Right ventricle myocardium inferior (tissue), 1 donor: ENCODE measurements around the gene SSPN. TPM values are rescaled to one million over a fixed set of nuclear protein-coding genes. Genes with fewer than 3 reads are reported as not detected.
A peak's percentile ranks its signal among the peaks of the same experiment; 100 is the strongest.

Source experiments
- ATAC-seq: fragments of 200-7000 bp; cut with Tn5 transposase; one replicate; pipeline ENCODE4 v1.9.1; 2020; ENCODE audit warnings: mild to moderate bottlenecking, moderate library complexity
- DNase-seq: peaks from one replicate; pipeline ENCODE4 v3.0.0; 2021; ENCODE audit errors: missing footprints
- intact Hi-C: fragments of 100-400 bp; cut with DNase I; formaldehyde crosslinking; loops from one replicate; pipeline ENCODE4 v1.11.0; 2022
- total RNA-seq: library from RNA; stranded (reverse); fragmentation: NEBNext Ultra II Directional; extraction: Animal tissue kit (Norgen Biotek cat#: 25700); gene quantifications from one replicate; pipeline ENCODE4 v1.2.1, GENCODE V29; 2021
- donor health status: DM: no; HTN: yes; CAD: no; lungs with severe emphysema.

The SSPN gene
- total RNA-seq, 1 donor from 2014 or later = 49.8 TPM

DNA sequence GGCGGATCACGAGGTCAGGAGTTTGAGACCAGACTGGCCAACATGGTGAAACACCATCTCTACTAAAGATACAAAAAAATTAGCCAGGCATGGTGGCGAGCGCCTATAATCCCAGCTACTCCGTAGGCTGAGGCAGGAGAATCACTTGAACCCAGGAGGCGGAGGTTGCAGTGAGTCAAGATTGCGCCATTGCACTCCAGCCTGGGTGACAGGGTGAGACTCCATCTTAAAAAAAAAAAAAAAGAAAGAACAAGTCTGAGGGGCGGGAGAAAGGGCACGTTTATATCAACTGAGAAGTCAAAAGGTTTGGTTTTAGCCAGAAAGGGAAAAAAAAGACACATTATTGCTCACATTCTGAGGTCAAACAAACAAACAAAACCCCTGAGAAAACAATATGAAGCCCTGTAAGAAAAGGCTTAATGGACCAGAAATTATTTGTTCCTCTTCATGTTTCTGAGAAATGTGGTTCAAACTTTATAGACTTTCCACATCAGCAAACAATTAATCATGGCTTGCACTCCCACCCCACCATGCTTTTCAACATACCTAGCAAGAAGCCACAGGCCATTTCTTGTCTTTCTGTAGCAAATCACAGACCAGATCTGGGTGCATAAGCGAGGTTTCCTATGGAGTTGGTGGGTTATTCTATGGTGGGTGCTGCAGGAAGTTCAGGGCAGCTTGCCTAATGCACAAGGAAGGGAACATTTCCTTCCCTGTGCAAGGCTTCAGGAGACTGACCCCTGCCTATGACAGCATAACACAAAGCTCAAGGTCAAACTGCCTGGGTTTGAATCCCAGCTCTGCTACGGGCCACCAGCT, 80.1 kb downstream of the SSPN start:
- no peak for ATAC-seq
- intact Hi-C loops = loop anchor here (10.0 kb wide), 1 partner anchor 151 kb away; the partner anchor contains the start of gene BHLHE41

DNA sequence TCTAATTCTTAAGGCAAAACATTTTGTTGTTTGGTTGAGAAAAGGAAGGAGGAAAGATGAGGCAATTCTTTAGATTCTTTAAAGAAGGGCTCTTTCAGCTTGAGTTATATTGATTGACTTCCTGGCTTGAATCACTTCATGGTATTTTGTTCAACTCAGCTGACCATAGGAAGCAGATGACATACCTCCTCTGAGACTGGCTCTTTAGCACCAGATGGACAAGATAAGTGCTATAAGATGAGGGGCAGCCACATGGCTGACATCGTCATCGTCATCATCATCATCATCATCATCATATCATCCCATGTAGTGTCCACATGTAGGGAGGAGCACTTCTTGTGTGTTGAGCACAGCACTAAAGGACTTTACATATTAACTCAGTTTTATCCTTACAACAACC, 81.3 kb downstream of the SSPN start:
- intact Hi-C loops = loop anchor here (10.0 kb wide), 1 partner anchor 152 kb away; the partner anchor contains the start of gene BHLHE41
- no peak for ATAC-seq

More for the DNA sequence above, 80.1 kb downstream of the SSPN start:
- no peak for DNase-seq

DNA sequence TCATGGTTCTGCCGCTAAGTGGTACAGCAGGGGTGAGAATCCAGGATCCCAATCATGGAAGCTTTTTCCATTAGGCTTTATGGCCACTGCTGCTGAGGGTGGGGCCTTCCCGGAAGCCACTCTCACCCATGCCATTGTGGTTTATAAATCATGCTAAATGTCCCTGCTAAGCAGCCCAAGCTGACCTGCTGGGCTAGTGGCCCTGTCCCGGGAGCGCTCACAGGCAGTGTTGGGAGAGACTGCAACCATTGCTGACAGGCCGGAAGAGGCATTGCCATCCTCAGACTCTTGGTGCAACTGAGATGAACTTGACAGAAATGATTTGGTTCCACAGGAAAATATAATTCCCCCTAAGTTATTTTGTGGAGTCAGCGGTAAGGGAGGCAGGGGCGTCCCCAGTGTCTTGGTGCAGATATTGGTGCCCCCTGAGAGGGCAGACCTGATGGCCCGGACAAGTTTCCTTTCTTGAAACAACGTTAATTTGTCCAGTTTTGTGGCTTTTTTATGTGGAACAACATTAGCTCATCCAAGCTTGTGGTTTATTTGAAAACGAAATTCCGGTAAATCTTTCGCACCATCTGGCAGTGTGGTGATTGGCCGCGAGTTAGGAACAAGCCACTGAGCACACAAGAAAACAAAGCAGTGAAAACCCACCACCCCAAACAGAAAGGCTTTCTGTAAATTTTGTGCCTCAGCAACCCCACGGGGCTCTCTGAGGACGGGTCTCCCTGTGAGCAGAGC, 82.3 kb downstream of the SSPN start:
- DNase-seq = no peak
- intact Hi-C loops = loop anchor here (10.0 kb wide), 1 partner anchor 153 kb away; the partner anchor contains the start of gene BHLHE41
- ATAC-seq = no peak

More for the DNA sequence above, 81.3 kb downstream of the SSPN start:
- no peak for DNase-seq

- ATAC-seq = no peak
- DNase-seq = no peak
- intact Hi-C loops = loop anchor here (10.0 kb wide), 1 partner anchor 153 kb away; the partner anchor contains the start of gene BHLHE41
Measured at GRCh38 chr12:26278266-26278665, 82.9 kb downstream of the SSPN start.

DNA sequence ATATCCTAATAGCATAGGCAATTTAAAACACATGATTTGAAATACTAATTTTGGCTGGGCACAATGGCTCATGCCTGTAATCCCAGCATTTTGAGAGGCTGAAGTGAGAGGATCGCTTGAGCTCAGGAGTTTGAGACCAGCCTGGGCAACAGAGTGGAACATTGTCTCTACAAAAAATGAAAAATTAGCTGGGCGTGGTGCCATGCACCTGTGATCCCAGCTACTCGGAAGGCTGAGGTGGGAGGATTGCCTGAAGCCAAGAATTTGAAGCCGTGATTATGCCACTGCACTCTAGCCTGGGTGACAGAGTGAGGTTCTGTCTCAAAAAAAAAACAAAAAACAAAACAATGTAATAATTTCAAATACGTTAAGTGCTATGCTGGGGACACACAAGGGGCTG, 83.3 kb downstream of the SSPN start:
- no peak for ATAC-seq
- intact Hi-C loops = loop anchor here (10.0 kb wide), 1 partner anchor 154 kb away; the partner anchor contains the start of gene BHLHE41
- no peak for DNase-seq

GRCh38 chr12:26279091-26279490, 83.7 kb downstream of the SSPN start:
- intact Hi-C loops = loop anchor here (10.0 kb wide), 1 partner anchor 154 kb away; the partner anchor contains the start of gene BHLHE41
- ATAC-seq (no peak), DNase-seq (no peak)

GRCh38 chr12:26279908-26280307, 84.5 kb downstream of the SSPN start:
- ATAC-seq (no peak), DNase-seq (no peak)
- intact Hi-C loops = loop anchor here (10.0 kb wide), 1 partner anchor 155 kb away; the partner anchor contains the start of gene BHLHE41

DNA sequence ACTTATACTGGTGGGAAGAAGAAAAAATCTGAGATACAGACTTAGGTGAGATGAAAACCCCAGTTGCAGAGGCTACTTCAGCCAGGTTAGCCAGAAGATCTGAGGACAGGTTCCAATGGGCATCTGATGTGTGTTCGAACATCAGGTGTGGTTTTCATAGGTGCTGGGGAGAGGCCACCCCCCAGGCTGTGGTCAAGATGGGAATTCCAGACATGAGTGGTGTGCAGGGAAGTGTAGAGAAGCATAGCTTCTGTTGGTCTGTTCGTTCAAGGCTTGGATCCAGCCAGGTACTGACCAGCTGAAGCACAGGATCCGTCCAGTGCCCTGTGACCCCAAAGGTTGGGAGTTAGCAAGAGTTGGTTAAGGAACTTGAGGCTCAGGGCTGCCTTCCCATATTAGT, 85.5 kb downstream of the SSPN start:
- ATAC-seq (no peak), DNase-seq (no peak)
- intact Hi-C loops = no loop called here

- ATAC-seq (peak; percentile 77), DNase-seq (no peak)
- intact Hi-C loops = no loop called here
Measured at GRCh38 chr12:26281320-26281719, 85.9 kb downstream of the SSPN start.

DNA sequence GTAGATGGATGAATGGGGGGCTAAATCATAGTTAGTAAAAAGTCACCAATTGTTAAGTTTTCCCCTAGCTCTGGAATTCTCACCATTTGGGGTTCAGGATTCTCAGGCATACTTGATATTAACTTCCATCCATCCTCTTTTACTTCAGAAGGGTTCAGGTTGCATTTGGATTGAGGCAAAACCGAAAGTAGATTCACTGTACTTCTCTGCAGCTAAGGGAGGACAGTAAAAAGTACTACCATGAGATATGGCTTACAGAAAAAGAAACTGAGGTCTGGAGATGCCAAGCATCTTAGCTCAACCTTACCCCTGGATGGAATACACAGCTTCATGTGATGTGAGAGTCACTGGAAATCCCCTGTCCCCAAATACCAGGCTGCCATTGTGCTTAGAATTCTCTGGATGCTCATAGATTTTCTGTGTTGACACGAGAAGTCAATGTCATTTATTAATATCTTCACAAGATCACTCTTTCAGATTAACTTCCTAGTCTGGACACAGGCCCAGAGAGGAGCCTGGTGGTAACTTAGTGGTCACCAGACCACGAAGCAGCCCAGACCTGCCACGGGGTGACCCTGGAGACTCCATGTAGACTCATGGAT, 87.1 kb downstream of the SSPN start:
- intact Hi-C loops = no loop called here
- DNase-seq = no peak
- no peak for ATAC-seq

DNA sequence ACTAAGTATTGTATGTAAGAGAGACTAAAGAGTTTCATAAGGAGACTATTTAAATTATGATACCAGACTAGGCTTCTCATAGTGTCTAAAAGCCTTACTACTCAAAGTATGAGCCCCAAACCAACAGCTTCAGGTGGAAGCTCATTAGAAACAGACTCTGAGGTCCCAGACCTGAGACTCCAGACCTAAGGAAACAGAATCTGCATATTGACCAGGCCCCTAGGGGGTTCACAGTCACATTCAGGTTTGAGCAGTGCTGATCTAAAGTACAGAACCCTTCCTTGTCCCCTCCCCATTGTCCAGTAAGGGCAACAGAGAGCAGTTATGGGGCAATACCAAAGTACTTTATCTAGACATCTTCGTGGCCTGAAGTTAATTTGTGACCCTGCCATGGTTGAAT, 87.7 kb downstream of the SSPN start:
- DNase-seq (no peak), ATAC-seq (no peak)
- intact Hi-C loops = no loop called here

DNA sequence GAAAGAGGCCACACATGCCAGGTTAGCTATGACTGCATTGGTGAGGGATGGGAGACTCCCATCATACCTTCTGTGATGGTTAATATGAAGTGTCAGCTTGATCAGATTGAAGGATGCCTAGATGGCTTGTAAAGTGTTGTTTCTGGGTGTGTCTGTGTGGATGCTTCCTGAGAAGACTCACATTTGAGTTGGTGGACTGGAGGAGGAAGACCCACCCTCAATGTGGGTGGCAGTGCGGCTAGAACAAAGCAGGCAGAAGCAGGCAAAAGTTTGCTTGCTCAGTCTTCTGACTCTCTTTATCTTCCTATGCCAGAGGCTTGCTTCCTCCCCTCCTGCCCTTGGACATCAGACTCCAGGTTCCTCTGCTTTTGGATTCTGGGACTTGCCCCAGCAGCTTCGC, 88.2 kb downstream of the SSPN start:
- ATAC-seq (no peak), DNase-seq (no peak)
- intact Hi-C loops = no loop called here

DNA sequence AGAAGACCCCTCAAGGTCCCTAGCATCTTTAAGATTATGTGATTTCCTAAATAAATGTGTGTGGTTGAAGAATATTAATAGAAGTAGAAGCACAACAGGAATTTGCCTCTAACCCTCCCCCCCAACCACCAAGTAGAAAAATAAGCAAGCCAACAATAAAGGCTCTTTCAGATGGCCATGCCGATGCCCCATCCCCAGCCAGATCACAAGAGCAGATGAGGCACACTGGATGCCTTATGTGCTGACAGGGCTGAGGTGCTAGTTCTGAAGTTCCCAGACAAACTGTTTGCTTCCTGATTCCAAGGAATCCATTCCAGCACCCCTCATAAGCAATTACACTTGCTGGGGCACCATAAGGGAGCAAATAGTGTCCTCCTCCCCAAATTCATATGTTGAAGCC, 90.0 kb downstream of the SSPN start:
- ATAC-seq (no peak), DNase-seq (no peak)
- intact Hi-C loops = no loop called here

DNA sequence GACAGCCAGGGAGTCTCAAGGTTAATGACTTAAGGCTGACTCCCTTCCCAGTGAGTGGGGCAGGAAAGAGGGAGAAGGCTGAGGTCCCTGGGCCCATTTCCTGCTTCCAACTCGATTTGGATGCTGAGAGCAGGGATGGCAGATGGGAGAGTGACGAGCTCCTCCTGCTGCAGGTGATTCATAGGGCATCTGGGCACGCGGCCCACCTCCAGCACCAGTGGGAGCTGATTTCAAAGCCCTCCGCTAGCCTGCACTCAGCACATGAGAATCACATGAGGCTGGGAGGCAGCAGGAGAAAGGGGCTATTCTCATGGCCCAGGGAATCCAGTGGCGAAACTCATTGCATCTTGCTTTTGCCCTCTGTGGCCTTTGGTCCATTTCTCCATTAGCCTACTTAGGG, 90.8 kb downstream of the SSPN start:
- no peak for DNase-seq
- ATAC-seq = no peak
- intact Hi-C loops = no loop called here

DNA sequence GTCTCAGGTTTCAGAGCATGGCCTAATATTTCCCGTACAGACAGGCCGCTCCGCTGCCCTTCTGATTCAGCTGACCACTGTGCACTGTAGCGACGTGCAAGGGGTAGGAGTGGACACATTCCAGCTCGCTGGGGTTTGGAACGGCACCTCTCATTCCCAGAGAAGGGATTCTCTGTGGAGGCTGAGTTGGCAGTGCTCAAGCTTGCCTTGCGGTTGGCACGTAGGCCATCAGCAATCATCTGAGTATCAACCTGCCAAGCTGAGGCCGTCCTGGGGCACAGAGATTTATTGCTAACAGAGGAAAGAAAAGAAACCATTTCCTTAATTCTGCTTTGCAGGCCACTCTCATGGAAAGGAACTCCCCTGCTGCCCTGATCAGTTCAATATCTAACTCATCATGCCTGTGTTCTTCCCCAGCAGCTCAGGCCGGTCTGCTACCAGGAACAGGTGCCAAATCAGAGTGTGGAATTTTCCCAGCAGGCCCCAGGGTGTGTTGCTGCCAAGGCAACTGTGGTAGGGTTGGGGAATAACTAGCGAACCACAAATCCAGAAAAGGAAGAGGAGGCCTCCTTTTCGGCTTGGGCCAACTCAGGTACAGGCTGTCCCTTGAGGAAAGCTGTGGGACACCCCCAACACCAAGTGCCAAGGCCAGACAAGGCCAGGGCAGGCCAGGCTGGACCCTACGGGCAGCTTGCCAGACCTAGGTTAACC, 92.5 kb downstream of the SSPN start:
- peak; percentile 68 for DNase-seq
- ATAC-seq = peak; percentile 78
- intact Hi-C loops = no loop called here

DNA sequence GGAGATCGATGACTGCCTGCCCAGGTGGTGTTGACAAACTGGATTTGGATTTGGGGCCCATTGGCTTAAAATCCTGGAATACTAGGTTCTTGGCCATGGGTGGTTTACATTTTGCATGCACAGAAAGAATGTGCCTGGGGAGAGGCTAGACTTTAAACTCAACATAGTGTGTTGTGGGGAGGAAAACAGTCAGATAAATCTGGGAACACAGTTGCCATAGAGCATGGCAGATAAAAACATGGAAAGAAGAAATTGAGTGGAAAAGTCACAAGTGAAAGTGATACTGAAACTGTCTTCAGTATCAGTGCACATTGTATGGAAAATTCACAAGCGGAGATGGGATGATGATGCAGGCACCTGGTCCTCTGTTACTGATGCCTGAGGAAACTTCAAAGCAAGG, 95.2 kb downstream of the SSPN start:
- intact Hi-C loops = no loop called here
- ATAC-seq = no peak
- no peak for DNase-seq

- intact Hi-C loops = no loop called here
- no peak for ATAC-seq
- DNase-seq = no peak
Measured at GRCh38 chr12:26292596-26292995, 97.2 kb downstream of the SSPN start.

GRCh38 chr12:26293612-26294011, 98.2 kb downstream of the SSPN start:
- no peak for DNase-seq
- intact Hi-C loops = no loop called here
- ATAC-seq = no peak

DNA sequence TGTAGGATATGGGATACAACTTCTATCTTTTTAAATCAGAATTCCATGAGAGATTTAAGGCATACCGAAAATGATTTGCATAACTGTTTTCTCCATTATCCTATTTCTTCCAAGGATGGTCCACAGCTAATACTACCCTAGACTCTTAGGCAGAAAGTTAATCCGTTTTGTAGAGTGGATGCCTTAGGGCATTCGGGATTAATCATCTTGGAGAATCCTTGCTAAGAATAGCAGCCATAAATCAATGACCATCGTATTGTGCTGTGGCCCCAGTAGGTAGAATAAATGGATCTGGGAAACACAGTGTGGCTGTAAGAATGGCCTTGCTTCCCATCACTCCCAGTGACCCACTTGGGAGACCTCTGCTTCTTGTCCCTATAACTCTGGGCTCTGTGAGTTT, 99.6 kb downstream of the SSPN start:
- intact Hi-C loops = no loop called here
- DNase-seq (no peak), ATAC-seq (no peak)
